Measurements from ENCODE around the gene RPGRIP1L. TPM values are rescaled to one million over a fixed set of nuclear protein-coding genes. Genes with fewer than 3 reads are reported as not detected.
"Not testable (repeated sequence)": the region's sequence is repeated elsewhere in the genome, so short reads cannot be mapped to it uniquely, and the experiment has no call there.

Gene RPGRIP1L
- total RNA-seq, 4 donors from 2014 or later: 0.53 to 0.75 (median 0.68) TPM

DNA sequence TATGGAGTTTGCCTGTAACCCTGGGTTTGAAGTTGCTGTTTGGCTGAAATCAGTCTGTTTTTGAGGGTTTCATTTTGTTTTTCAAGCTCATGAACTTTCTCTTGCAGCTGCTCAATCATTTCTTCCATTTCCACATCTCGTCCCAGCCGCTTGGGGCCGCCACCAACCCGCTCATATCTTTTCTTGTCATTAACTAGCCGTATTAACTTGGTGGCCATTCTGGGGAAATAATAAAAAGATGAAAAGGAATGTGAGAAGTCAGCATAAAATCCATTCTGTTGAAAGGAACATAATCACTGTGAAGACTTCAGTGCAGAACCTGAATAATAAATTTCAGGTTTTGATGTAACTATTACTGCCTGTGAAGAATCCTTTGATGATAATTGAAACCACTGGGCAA lies 11.5 kb downstream of the RPGRIP1L start:
- Histone ChIP-seq H3K4me1 (no peaks in the 10 kb centered on the region), H3K27me3 (no peaks in the 10 kb centered on the region), H3K9me3 (no peaks in the 10 kb centered on the region), H3K27ac (no peak overlapping the region), H3K4me3 (no peak overlapping the region), H3K36me3 (no peaks in the 10 kb centered on the region)
- DNase-seq (no peak), ATAC-seq (no peak)
- in situ Hi-C loops (cut with MboI; ENCODE audit: low sequenced_read_pairs in 4 of 4) (no loop called here), intact Hi-C loops (cut with DNase I; ENCODE audit: low total_unique reads) (no loop called here)
- TF ChIP-seq, protein P1, sequence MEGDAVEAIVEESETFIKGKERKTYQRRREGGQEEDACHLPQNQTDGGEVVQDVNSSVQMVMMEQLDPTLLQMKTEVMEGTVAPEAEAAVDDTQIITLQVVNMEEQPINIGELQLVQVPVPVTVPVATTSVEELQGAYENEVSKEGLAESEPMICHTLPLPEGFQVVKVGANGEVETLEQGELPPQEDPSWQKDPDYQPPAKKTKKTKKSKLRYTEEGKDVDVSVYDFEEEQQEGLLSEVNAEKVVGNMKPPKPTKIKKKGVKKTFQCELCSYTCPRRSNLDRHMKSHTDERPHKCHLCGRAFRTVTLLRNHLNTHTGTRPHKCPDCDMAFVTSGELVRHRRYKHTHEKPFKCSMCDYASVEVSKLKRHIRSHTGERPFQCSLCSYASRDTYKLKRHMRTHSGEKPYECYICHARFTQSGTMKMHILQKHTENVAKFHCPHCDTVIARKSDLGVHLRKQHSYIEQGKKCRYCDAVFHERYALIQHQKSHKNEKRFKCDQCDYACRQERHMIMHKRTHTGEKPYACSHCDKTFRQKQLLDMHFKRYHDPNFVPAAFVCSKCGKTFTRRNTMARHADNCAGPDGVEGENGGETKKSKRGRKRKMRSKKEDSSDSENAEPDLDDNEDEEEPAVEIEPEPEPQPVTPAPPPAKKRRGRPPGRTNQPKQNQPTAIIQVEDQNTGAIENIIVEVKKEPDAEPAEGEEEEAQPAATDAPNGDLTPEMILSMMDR (IDR thresholded peaks at IDR 0.05 in 4 of 5, conservative IDR thresholded peaks at IDR 0.05 in 1 of 5): no peak
- TF ChIP-seq POLR2A (IDR thresholded peaks at IDR 0.05): no peak

DNA sequence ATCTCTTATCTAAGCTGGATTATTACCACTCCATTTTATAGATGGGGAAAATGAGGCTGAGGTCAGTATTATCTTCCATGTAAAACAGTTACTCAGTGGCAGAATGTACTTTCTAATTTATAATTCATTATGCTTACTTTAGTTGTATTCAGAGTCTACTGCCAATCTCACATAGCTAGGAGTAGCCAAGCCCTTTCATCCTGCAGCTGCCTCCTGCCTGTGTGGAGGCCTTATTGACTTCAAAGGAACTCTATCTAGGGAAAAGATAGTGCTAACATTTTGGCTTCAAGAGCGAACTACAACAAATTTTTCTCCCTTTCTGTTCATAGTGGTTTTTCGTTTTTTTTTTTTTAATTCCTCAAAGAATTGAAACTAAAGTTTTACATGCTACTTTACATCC lies 12.9 kb downstream of the RPGRIP1L start:
- in situ Hi-C loops (cut with MboI; ENCODE audit: low sequenced_read_pairs in 4 of 4) (no loop called here), intact Hi-C loops (cut with DNase I; ENCODE audit: low total_unique reads) (no loop called here)
- ATAC-seq: no peak

DNA sequence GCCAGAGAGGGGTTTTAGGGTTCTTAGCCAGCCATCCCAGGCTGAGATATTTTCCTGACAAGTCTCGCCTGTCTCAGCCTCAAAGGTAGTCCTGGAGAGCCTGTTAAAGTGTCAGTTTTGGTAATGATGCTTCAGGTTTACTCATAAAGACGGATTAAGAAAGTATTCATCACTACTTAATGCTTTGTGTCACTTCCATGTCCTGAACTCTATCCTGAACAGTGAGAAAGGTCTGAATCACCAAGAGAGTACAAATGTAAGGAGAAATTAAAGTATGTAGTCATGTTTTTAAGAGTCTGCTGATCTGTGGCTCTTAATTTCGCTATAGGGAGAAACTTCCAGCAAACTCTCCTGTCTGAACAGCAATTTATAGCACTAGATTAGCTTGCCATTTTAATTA lies 14.0 kb downstream of the RPGRIP1L start:
- Histone ChIP-seq H3K9me3 (no peaks in the 10 kb centered on the region), H3K36me3 (peaks cover 0 to 11% of the 10 kb centered on the region in 2 donors), H3K4me1 (no peaks in the 10 kb centered on the region), H3K27me3 (no peaks in the 10 kb centered on the region), H3K27ac (no peak overlapping the region), H3K4me3 (no peak overlapping the region)
- intact Hi-C loops (cut with DNase I; ENCODE audit: low total_unique reads): no loop called here
- no peak for TF ChIP-seq POLR2A (IDR thresholded peaks at IDR 0.05)
- TF ChIP-seq, protein P1 (IDR thresholded peaks at IDR 0.05 in 4 of 5, conservative IDR thresholded peaks at IDR 0.05 in 1 of 5): no peak
- in situ Hi-C loops (cut with MboI; ENCODE audit: low sequenced_read_pairs in 4 of 4): no loop called here
- DNase-seq: no peak
- ATAC-seq: no peak

More for the DNA sequence above, 12.9 kb downstream of the RPGRIP1L start:
- no peaks in the 10 kb centered on the region for H3K27me3 ChIP-seq
- H3K4me3 ChIP-seq: no peak overlapping the region
- H3K27ac ChIP-seq: no peak overlapping the region
- TF ChIP-seq, protein P1 (IDR thresholded peaks at IDR 0.05 in 4 of 5, conservative IDR thresholded peaks at IDR 0.05 in 1 of 5): no peak
- no peak for TF ChIP-seq POLR2A (IDR thresholded peaks at IDR 0.05)
- no peaks in the 10 kb centered on the region for H3K9me3 ChIP-seq
- peaks cover 0 to 3% of the 10 kb centered on the region in 2 donors for H3K36me3 ChIP-seq
- H3K4me1 ChIP-seq: no peaks in the 10 kb centered on the region
- no peak for DNase-seq

DNA sequence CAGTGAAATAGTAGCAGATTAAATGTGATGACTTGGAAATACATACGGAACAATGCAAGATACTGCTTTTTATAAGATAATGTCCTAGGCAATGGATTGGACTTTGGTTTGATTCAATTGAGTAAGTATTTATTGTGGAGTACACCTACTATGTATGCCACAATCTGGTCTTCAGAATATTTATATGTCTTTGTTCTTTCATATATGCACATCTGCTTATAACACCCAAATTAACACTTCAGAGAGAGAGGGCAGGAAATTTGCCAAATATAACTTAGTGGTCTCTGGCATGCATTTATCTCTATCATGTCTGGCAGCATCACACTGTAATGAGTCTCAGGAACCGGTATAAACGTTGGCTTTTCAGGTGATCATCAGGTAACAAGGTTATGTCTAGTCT lies 16.9 kb downstream of the RPGRIP1L start:
- no peaks in the 10 kb centered on the region for H3K4me1 ChIP-seq
- peaks cover 0 to 11% of the 10 kb centered on the region in 2 donors for H3K36me3 ChIP-seq
- no peak overlapping the region for H3K27ac ChIP-seq
- H3K9me3 ChIP-seq: no peaks in the 10 kb centered on the region
- intact Hi-C loops (cut with DNase I; ENCODE audit: low total_unique reads) (no loop called here), in situ Hi-C loops (cut with MboI; ENCODE audit: low sequenced_read_pairs in 4 of 4) (no loop called here)
- ATAC-seq (no peak), DNase-seq (no peak)
- TF ChIP-seq POLR2A (IDR thresholded peaks at IDR 0.05): no peak
- TF ChIP-seq, protein P1 (IDR thresholded peaks at IDR 0.05 in 4 of 5, conservative IDR thresholded peaks at IDR 0.05 in 1 of 5): no peak
- no peaks in the 10 kb centered on the region for H3K27me3 ChIP-seq
- no peak overlapping the region for H3K4me3 ChIP-seq

DNA sequence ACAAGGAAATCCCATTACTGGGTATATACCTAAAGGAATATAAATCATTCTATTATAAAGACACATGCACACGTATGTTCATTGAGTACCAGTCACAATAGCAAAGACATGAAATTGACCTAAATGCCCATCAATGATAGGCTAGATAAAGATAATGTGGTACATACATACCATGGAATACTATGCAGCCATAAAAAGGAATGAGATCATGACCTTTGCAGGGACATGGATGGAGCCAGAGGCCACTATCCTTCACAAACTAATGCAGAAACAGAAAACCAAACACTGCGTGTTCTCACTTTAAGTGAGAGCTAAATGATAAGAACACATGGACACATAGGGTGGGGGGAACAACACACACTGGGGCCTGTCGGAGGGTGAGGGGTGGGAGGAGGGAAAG lies 18.3 kb downstream of the RPGRIP1L start:
- ATAC-seq; H3K27ac ChIP-seq; DNase-seq; intact Hi-C loops (cut with DNase I; ENCODE audit: low total_unique reads); H3K27me3 ChIP-seq; H3K4me3 ChIP-seq; in situ Hi-C loops (cut with MboI; ENCODE audit: low sequenced_read_pairs in 4 of 4); H3K4me1 ChIP-seq; H3K9me3 ChIP-seq: not testable (repeated sequence)
- H3K36me3 ChIP-seq: peaks cover 0 to 11% of the 10 kb centered on the region in 2 donors

Data from gastrocnemius medialis (tissue), 4 donors.